HCT116 (cell line): ENCODE measurements around the gene PLEKHA8. TPM values are rescaled to one million over a fixed set of nuclear protein-coding genes. Genes with fewer than 3 reads are reported as not detected.

Source experiments
- ATAC-seq: fragments of 200-7000 bp; cut with Tn5 transposase; 2 replicates; pipeline ENCODE4 v1.9.1; 2020; ENCODE audit warnings: mild to moderate bottlenecking, moderate library complexity
- BruUV-seq: library from RNA; stranded (reverse); fragments of 400-500 nt; replicated peaks from 2 replicates; lab custom pipeline; 2021; lab: Mats Ljungman, UMichigan
- CTCF ChIA-PET: fragments of 300-600 bp; sonication (Branson Sonifier 250); formaldehyde crosslinking; loops from one replicate; lab custom pipeline; 2021; ENCODE audit warnings: antibody characterized with exemption; lab: Charles Lee
- POLR2A ChIA-PET: fragments of 300-600, 350-600 bp; sonication (Branson Sonifier 250); formaldehyde crosslinking; loops from one replicate; lab custom pipeline; 2021; ENCODE audit warnings: antibody characterized with exemption; lab: Charles Lee
- RAD21 ChIA-PET, 2 experiments: fragments of 300-600 bp; sonication (Branson Sonifier 250); formaldehyde crosslinking; loops; one replicate each; lab custom pipeline; 2023; ENCODE audit warnings: low total read pairs in 2 of 2; ENCODE audit not compliant: uncharacterized antibody in 2 of 2, unreplicated experiment in 2 of 2, low non-redundant PET in 1 of 2; lab: Charles Lee
- DNase-seq: peaks from one replicate; pipeline ENCODE4 v3.0.0-alpha.2; 2010; ENCODE audit warnings: low read depth, low spot score
- H2AFZ ChIP-seq: fragments of 200-600 bp; shearing (Covaris generic), sonication (generic); 2 replicates; pipeline ENCODE4 v1.6.1; 2017; ENCODE audit warnings: low read depth, mixed run types, mixed read lengths, antibody characterized with exemption, low read length; ENCODE audit not compliant: poor library complexity, severe bottlenecking
- H3K27ac ChIP-seq: 2 replicates; pipeline ENCODE4 v1.5.1; 2012; ENCODE audit warnings: low read depth, low read length
- H3K27me3 ChIP-seq: fragments of 200-600 bp; sonication (generic); 2 replicates; pipeline ENCODE4 v1.6.1; 2016; ENCODE audit warnings: mixed run types, low read length, mixed read lengths; ENCODE audit not compliant: insufficient read depth
- H3K36me3 ChIP-seq, 2 experiments: fragments of 200-500 bp in 1 of 2; fragments of 200-600 bp in 1 of 2; sonication (Bioruptor generic) in 1 of 2; sonication (generic) in 1 of 2; 2 replicates each; pipeline versions ENCODE4 v1.5.1 to v1.6.1; 2014 to 2016; ENCODE audit warnings: low read length in 2 of 2, inconsistent platforms in 1 of 2, mixed read lengths in 1 of 2, mixed run types in 1 of 2; ENCODE audit not compliant: insufficient read depth in 2 of 2, control insufficient read depth in 1 of 2
- H3K4me1 ChIP-seq, 2 experiments: fragments of 200-600 bp in 1 of 2; sonication (generic) in 1 of 2; 2 replicates each; pipeline versions ENCODE4 v1.5.1 to v1.6.1; 2012 to 2017; ENCODE audit warnings: low read length in 2 of 2, inconsistent platforms in 1 of 2, mild to moderate bottlenecking in 1 of 2, mixed read lengths in 1 of 2, mixed run types in 1 of 2, moderate library complexity in 1 of 2; ENCODE audit not compliant: insufficient read depth in 2 of 2, control insufficient read depth in 1 of 2
- H3K4me2 ChIP-seq: fragments of 200-600 bp; sonication (generic); 2 replicates; pipeline ENCODE4 v1.6.1; 2017; ENCODE audit warnings: mixed run types, low read length, mixed read lengths
- H3K4me3 ChIP-seq, 2 experiments: fragments of 200-600 bp in 1 of 2; sonication (generic) in 1 of 2; replicated peaks in 1 of 2; 2 replicates each; pipeline ENCODE4 v1.5.1; 2011 to 2016; ENCODE audit warnings: low read length in 2 of 2, control low read depth in 1 of 2, low read depth in 1 of 2, mild to moderate bottlenecking in 1 of 2, mixed read lengths in 1 of 2, mixed run types in 1 of 2
- H3K79me2 ChIP-seq: fragments of 200-600 bp; sonication (generic); 2 replicates; pipeline ENCODE4 v1.6.1; 2017; ENCODE audit warnings: mild to moderate bottlenecking, mixed run types, low read length, moderate library complexity, mixed read lengths; ENCODE audit not compliant: insufficient read depth
- H3K9ac ChIP-seq: fragments of 200-600 bp; sonication (generic); 2 replicates; pipeline ENCODE4 v1.6.1; 2016; ENCODE audit warnings: low read length, mixed read lengths
- H3K9me2 ChIP-seq: fragments of 200-600 bp; sonication (generic), shearing (Covaris generic); 2 replicates; pipeline ENCODE4 v1.6.1; 2017; ENCODE audit warnings: mixed run types, mild to moderate bottlenecking, moderate library complexity; ENCODE audit not compliant: insufficient read depth
- H3K9me3 ChIP-seq, 2 experiments: fragments of 200-500 bp in 1 of 2; fragments of 200-600 bp in 1 of 2; sonication (Bioruptor generic) in 1 of 2; sonication (generic) in 1 of 2; 2 replicates each; pipeline ENCODE4 v1.6.1; 2014 to 2017; ENCODE audit warnings: low read length in 2 of 2, mixed read lengths in 2 of 2, inconsistent platforms in 1 of 2, low read depth in 1 of 2, mild to moderate bottlenecking in 1 of 2, mixed run types in 1 of 2, moderate library complexity in 1 of 2; ENCODE audit not compliant: control insufficient read depth in 1 of 2, insufficient read depth in 1 of 2
- H4K20me1 ChIP-seq: fragments of 200-600 bp; sonication (generic), shearing (Covaris generic); 2 replicates; pipeline ENCODE4 v1.6.1; 2017; ENCODE audit warnings: mixed run types, mild to moderate bottlenecking, moderate library complexity; ENCODE audit not compliant: insufficient read depth
- CBX3 ChIP-seq: IDR thresholded peaks from 2 replicates; pipeline ENCODE4 v1.6.1; 2012; ENCODE audit warnings: low read depth
- CEBPB ChIP-seq: IDR thresholded peaks from 2 replicates; pipeline ENCODE4 v1.6.1; 2012; ENCODE audit warnings: low read depth
- EGR1 ChIP-seq: IDR thresholded peaks from 2 replicates; pipeline ENCODE4 v1.6.1; 2012; ENCODE audit warnings: low read depth
- ELF1 ChIP-seq: IDR thresholded peaks from 2 replicates; pipeline ENCODE4 v1.6.1; 2012; ENCODE audit warnings: low read depth, borderline replicate concordance
- EZH2 ChIP-seq: fragments of 200-600 bp; sonication (generic); IDR thresholded peaks from 2 replicates; pipeline ENCODE4 v1.6.1; 2017; ENCODE audit warnings: antibody characterized with exemption, mixed run types
- EZH2phosphoT487 ChIP-seq: fragments of 200-600 bp; IDR thresholded peaks from 2 replicates; pipeline ENCODE4 v1.6.1; 2018; ENCODE audit warnings: antibody characterized with exemption, borderline replicate concordance
- FOSL1 ChIP-seq: IDR thresholded peaks from 2 replicates; pipeline ENCODE4 v1.6.1; 2012; ENCODE audit warnings: low read depth
- JUND ChIP-seq: IDR thresholded peaks from 2 replicates; pipeline ENCODE4 v1.6.1; 2012
- POLR2A ChIP-seq: IDR thresholded peaks from 2 replicates; pipeline ENCODE4 v1.7.0; 2011; ENCODE audit warnings: borderline replicate concordance; ENCODE audit not compliant: insufficient read depth, insufficient read length; ENCODE audit errors: extremely low read depth
- RAD21 ChIP-seq: IDR thresholded peaks from 2 replicates; pipeline ENCODE4 v1.6.1; 2012; ENCODE audit warnings: low read depth, mild to moderate bottlenecking
- SIN3A ChIP-seq: IDR thresholded peaks from 2 replicates; pipeline ENCODE4 v1.6.1; 2012; ENCODE audit warnings: low read depth
- SP1 ChIP-seq: IDR thresholded peaks from 2 replicates; pipeline ENCODE4 v1.6.1; 2012; ENCODE audit warnings: low read depth
- SRF ChIP-seq: IDR thresholded peaks from 2 replicates; pipeline ENCODE4 v1.6.1; 2012; ENCODE audit warnings: low read depth
- TCF7L2 ChIP-seq: IDR thresholded peaks from 2 replicates; pipeline ENCODE4 v1.7.0; 2011; ENCODE audit warnings: borderline replicate concordance, inconsistent platforms; ENCODE audit not compliant: insufficient read depth, insufficient read length; ENCODE audit errors: extremely low read depth
- YY1 ChIP-seq: IDR thresholded peaks from 2 replicates; pipeline ENCODE4 v1.6.1; 2011; ENCODE audit warnings: low read length, low read depth, moderate library complexity, mild to moderate bottlenecking; ENCODE audit not compliant: insufficient replicate concordance; ENCODE audit errors: extremely low read depth
- ZNF274 ChIP-seq: fragments of 200-500 bp; sonication (Bioruptor generic); IDR thresholded peaks from 2 replicates; pipeline ENCODE4 v1.6.1; 2014; ENCODE audit warnings: mild to moderate bottlenecking, low read depth, low read length, inconsistent platforms
- intact Hi-C: fragments of 100-400 bp; cut with micrococcal nuclease; formaldehyde crosslinking; loops from 2 replicates; pipeline ENCODE4 v1.10.0; 2022
- total RNA-seq: library from RNA; stranded (reverse); gene quantifications from one replicate; pipeline ENCODE4 v1.2.1, GENCODE V29; 2021; ENCODE audit not compliant: unreplicated experiment
- TF ChIP-seq, protein P1 (sequence below): IDR thresholded peaks from 2 replicates; pipeline ENCODE4 v1.6.1; 2012
- TF ChIP-seq, protein P2 (sequence below): IDR thresholded peaks from 2 replicates; pipeline ENCODE4 v1.6.1; 2011; ENCODE audit warnings: mild to moderate bottlenecking, low read length, moderate library complexity; ENCODE audit not compliant: insufficient replicate concordance; ENCODE audit errors: extremely low read depth
- TF ChIP-seq, protein P3 (sequence below): IDR thresholded peaks from 2 replicates; pipeline ENCODE4 v1.6.1; 2012; ENCODE audit warnings: low read depth
- TF ChIP-seq, protein P4 (sequence below): IDR thresholded peaks from 2 replicates; pipeline ENCODE4 v1.6.1; 2012

Gene PLEKHA8
- total RNA-seq, 1 experiment from 2014 or later: 13.6 TPM

DNA sequence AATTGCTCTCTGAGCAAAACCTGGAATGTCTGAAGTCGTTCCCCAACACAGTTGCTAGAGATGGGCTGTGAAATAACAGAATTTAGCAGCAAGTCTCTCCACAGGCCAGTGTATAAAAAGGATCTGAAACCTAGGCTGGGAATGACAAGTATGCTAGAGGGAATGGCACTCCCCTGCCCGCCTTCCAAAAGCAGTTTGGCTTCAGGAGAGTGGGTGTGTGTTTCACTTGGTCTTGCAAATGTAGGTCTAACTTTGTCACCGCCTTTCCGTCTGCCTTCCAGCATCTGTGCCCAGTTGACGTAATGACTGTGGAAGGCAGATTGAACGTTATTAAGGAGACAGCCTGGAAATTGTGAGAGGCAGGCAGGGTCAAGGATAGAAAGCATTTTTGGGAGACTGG, 88.6 kb downstream of the PLEKHA8 start:
- Histone ChIP-seq H3K9ac (no peak overlapping the region), H3K4me2 (no peak overlapping the region), H3K79me2 (no peaks in the 10 kb centered on the region), H3K4me3 (no peak overlapping the region), H4K20me1 (no peaks in the 10 kb centered on the region), H3K4me1 (no peaks in the 10 kb centered on the region), H3K9me3 (peaks cover 11 to 20% of the 10 kb centered on the region in 2 experiments; a peak in 2 of 4 replicates)
- intact Hi-C loops: no loop called here
- CTCF ChIA-PET: no interaction called here
- ATAC-seq: no peak
- POLR2A ChIA-PET: no interaction called here
- TF ChIP-seq CEBPB (no peak), POLR2A (no peak), EGR1 (no peak), YY1 (no peak), EZH2 (no peak), CBX3 (no peak), FOSL1 (no peak), SIN3A (no peak), EZH2phosphoT487 (no peak), ELF1 (no peak), JUND (no peak), RAD21 (no peak), SRF (no peak), TCF7L2 (no peak), ZNF274 (no peak), SP1 (no peak)
- TF ChIP-seq, protein P1, sequence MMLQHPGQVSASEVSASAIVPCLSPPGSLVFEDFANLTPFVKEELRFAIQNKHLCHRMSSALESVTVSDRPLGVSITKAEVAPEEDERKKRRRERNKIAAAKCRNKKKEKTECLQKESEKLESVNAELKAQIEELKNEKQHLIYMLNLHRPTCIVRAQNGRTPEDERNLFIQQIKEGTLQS: no peak
- TF ChIP-seq, protein P2, sequence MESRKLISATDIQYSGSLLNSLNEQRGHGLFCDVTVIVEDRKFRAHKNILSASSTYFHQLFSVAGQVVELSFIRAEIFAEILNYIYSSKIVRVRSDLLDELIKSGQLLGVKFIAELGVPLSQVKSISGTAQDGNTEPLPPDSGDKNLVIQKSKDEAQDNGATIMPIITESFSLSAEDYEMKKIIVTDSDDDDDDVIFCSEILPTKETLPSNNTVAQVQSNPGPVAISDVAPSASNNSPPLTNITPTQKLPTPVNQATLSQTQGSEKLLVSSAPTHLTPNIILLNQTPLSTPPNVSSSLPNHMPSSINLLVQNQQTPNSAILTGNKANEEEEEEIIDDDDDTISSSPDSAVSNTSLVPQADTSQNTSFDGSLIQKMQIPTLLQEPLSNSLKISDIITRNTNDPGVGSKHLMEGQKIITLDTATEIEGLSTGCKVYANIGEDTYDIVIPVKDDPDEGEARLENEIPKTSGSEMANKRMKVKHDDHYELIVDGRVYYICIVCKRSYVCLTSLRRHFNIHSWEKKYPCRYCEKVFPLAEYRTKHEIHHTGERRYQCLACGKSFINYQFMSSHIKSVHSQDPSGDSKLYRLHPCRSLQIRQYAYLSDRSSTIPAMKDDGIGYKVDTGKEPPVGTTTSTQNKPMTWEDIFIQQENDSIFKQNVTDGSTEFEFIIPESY: no peak
- TF ChIP-seq, protein P3, sequence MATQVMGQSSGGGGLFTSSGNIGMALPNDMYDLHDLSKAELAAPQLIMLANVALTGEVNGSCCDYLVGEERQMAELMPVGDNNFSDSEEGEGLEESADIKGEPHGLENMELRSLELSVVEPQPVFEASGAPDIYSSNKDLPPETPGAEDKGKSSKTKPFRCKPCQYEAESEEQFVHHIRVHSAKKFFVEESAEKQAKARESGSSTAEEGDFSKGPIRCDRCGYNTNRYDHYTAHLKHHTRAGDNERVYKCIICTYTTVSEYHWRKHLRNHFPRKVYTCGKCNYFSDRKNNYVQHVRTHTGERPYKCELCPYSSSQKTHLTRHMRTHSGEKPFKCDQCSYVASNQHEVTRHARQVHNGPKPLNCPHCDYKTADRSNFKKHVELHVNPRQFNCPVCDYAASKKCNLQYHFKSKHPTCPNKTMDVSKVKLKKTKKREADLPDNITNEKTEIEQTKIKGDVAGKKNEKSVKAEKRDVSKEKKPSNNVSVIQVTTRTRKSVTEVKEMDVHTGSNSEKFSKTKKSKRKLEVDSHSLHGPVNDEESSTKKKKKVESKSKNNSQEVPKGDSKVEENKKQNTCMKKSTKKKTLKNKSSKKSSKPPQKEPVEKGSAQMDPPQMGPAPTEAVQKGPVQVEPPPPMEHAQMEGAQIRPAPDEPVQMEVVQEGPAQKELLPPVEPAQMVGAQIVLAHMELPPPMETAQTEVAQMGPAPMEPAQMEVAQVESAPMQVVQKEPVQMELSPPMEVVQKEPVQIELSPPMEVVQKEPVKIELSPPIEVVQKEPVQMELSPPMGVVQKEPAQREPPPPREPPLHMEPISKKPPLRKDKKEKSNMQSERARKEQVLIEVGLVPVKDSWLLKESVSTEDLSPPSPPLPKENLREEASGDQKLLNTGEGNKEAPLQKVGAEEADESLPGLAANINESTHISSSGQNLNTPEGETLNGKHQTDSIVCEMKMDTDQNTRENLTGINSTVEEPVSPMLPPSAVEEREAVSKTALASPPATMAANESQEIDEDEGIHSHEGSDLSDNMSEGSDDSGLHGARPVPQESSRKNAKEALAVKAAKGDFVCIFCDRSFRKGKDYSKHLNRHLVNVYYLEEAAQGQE: no peak
- TF ChIP-seq, protein P4, sequence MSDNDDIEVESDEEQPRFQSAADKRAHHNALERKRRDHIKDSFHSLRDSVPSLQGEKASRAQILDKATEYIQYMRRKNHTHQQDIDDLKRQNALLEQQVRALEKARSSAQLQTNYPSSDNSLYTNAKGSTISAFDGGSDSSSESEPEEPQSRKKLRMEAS: no peak
- TF ChIP-seq, all 23 proteins: peak for 0
- Histone ChIP-seq H3K9me2 (no peaks in the 10 kb centered on the region), H2AFZ (no peak overlapping the region), H3K27ac (no peak overlapping the region), H3K27me3 (no peaks in the 10 kb centered on the region), H3K36me3 (no peaks in the 10 kb centered on the region)
- no peak for DNase-seq
- no TSS peak for BruUV-seq
- RAD21 ChIA-PET: no interaction called here
